Epidermal melanocyte (primary cell): ENCODE results near the gene SLC66A2.
"Not testable (repeated sequence)": the region's sequence is repeated elsewhere in the genome, so short reads cannot be mapped to it uniquely, and the experiment has no call there.

ENCODE experiments used
- DNase-seq: peaks from one replicate; pipeline ENCODE4 v3.0.0; 2011; ENCODE audit warnings: low spot score; ENCODE audit not compliant: insufficient read length

SLC66A2 gene

DNA sequence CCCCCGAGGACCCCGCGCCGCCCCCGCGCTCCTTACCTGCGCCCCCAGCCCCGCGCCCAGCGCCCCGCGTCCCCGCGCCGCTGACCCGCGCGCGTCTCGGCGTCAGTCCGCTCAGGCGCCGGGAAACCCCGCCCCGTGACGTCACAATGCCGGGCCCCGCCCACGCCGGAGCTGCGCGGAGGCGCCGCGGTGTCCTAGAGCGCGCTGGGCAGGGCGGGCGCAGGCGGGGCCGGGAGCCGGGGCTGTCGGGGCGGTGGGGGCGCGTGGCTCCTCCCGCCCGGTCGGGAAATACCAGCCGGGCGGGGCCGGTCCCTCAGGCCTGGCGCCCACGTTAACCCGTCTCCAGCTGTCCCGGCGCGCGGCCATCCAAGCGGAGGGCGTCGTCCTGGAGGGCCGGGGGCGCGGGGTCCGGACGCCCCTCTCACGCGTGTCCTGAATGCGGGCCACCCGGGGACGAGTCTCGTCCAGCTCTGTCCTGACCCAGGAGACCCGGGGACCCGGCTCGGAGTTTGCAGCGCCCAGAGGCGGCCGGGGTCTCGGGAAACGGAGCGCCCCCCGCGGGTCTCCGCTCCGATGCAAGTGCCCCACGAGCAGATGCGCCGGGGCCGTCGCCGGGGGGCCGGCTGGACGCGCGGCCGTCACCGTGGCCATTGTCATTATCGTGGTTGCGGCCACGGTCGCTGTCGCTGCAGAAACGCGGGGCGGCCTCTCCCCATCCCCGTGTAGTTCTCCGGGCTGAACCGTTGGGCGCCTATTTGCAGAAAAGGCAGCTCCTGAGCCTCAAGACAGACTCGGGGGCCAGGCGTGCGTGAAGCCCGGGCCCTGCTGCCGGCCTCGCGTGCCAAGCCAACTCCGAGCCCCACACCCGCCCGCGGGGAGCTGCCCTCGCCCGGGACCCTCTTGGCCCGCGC is at the start of gene SLC66A2:
SLC66A2 (minus strand) TSS at position 109 of the 911 bp plus-strand sequence. CDS start 727 bp downstream, outside the sequence.
- DNase-seq = peak; percentile 81

DNA sequence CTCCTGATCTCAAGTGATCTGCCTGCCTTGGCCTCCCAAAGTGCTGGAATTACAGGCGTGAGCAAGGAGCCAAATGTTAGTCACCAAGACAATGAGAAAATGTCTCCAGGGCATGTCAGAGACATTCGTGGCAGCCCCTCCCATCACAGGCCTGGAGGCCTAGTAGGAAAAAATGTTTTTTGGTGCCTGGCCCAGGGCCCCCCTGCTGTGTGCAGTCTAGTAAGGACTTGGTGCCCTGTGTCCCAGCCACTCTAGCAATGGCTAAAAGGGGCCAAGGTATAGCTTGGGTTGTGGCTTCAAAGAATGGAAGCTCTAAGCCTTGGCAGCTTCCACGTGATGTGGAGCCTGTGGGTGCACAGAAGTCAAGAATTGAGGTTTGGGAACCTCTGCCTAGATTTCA is 49.4 kb upstream of the SLC66A2 start:
- no peak for DNase-seq

DNA sequence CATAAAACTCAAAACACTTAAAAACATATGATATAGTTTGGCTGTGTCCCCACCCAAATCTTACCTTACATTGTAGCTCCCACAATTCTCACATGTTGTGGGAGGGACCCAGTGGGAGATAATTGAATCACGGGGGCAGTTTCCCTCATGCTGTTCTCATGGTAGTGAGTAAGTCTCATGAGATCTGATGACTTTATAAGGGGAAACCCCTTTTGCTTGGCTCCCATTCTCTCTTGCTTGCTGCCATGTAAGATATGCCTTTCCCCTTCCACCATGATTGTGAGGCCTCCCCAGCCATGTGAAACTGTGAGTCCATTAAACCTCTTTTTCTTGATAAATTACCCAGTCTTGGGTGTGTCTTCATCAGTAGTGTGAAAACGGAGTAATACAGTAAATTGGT is 48.2 kb upstream of the SLC66A2 start:
- DNase-seq = not testable (repeated sequence)

DNA sequence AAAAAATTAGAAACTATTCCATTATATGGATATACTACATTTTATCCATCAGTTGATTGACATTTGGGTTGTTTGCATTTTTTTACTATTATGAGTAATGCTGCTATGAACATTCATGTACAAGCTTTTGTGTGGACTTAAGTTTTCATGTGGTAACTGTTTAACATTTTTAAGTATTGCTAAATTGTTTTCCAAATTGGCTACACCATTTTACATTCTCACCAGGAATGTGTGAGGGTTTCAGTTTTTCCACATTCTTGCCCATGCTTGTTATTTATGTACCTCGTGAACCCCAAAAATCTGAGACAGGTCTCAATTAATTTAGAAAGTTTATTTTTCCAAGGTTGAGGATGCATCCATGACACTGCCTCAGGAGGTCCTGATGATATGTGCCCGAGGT is 40.0 kb upstream of the SLC66A2 start:
- DNase-seq = no peak

DNA sequence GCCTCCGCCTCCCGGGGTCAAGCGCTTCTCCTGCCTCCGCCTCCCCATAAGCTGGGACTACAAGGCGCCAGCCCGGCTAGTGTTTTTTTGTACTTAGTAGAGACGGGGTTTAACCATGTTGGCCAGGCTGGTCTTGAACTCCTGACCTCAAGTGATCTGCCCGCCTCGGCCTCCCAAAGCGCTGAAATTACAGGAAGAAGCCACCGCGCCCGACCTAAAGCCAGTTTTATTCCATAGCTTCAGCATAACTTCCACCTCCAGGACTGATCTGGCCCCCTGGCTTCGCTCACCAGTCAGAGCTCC is 37.7 kb upstream of the SLC66A2 start:
- DNase-seq = no peak

DNA sequence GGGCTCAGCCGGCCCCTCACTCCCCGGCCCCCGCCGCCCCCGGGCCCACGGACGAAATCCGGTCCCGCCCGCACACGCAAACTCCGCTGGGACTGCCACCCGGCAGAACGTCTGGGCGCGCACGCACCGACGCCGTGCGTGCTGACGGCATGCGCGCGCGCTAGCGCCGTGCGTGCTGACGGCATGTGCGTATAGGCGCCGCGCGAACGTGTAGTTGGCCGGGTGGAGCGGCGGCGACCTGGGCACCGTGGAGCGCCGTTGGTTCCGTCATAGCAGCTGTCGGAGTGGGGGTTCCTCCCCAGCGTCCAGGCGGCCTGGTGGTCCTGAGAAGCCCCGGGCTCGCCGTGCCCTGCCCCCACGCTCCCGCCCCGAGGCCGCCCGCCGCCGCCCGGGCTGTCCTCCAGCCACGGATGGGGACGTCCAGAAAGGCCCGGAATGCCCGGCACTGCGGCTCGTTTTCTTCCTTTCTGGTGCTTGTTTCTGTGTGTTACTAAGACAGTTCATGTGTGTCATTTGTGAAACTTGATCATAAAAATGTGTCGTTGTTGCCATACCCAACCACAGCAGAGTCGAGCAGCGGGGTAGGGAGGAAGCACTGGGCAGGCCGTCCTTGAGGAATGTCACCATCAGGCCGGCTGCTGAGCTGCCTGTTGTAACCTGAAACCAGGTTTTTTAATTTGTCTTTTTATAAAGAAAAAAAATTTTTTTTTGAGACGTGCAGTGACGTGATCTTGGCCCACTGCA is 37.2 kb upstream of the SLC66A2 start, which contains the start of gene TXNL4A:
TXNL4A (minus strand) TSS at position 113 of the 744 bp plus-strand sequence. CDS start 171 bp downstream, outside the sequence.
- DNase-seq = peak; percentile 37

DNA sequence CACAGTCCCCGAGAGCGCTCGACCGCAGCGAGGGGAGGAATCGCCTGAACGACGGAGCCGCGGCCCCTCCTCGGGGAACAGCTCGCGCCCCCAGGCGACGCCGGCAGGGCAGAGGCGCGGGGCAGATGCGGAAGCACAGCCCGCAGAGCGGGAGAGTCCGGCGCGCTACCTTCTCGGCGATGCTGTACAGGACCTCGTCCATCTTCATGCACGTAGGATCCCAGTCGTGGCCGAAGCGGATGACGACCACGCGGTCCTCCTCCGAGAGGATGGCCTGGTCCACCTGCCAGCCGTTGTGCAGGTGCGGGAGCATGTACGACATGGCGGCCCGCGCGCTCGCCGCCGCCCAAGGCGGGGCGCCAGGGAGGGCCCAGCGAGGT is 36.6 kb upstream of the SLC66A2 start:
- peak; percentile 23 for DNase-seq

DNA sequence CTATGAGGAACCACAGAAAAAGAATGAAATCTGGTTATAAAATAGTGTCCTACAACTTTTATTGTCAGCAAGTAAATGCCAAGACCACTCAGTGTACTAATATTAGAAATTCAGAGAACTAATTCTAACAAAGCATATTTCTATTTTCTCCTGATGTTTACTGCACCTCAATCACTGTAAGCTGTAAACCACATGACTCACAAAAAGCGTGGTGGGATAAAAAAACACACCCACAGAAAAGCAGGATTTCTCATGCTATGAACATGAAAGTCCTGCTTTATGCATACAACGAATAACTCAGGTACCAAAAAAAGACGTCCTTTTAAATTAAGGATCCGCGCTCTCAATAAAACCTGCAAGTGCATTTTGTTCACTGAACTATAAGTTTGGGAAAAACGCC is 36.1 kb upstream of the SLC66A2 start:
- no peak for DNase-seq

DNA sequence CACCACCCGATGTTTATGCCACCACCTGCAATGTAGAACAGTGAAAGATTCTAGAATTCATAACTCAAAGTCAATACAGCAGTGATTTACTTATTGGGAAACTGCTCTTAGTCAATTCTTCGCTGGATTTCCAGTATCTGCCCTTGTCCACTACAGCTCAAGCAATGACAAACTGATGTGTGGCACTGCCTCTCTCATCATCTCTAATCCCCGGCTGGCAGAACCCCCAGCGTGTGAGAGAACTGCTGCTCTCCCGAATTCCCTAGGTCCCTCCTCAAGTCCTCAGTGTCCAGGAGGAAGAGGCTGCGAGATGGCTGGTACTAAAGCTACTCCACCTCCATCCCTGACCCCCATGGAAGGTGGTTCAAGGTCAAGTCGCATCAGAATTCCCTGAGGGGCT is 35.3 kb upstream of the SLC66A2 start:
- no peak for DNase-seq

DNA sequence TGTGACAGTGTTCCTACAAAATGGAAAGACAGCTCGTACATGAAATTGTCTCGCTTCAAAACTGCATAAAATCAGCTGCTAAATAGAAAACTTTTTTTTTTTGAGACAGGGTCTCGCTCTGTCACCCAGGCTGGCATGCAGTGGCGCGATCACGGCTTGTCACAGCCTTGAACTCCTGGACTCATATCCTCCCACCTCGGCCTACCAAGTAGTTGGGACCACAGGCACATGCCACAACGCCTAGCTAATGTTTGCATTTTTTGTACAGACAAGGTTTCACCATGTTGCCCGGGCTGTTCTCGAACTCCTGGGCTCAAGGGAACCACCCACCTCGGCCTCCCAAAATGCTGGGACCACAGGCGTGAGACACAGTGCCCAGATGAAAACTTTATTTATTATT is 33.7 kb upstream of the SLC66A2 start:
- no peak for DNase-seq

DNA sequence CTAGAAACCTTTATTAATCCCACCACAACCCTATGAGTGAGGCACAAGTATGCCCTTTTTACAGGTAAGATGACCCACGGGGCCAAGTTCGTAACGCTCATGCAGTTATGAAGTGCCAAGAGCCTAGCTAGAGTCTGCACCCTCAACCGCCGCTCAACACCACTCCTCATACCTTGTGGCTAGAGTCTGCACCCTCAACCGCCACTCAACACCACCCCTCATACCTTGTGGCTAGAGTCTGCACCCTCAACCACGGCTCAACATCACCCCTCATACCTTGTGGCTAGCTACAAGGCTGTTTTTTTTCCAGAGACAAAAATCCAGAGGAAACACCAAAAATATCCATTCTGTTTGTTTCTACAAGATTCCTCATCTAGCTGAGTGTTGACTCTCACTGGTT is 32.3 kb upstream of the SLC66A2 start:
- DNase-seq = no peak

DNA sequence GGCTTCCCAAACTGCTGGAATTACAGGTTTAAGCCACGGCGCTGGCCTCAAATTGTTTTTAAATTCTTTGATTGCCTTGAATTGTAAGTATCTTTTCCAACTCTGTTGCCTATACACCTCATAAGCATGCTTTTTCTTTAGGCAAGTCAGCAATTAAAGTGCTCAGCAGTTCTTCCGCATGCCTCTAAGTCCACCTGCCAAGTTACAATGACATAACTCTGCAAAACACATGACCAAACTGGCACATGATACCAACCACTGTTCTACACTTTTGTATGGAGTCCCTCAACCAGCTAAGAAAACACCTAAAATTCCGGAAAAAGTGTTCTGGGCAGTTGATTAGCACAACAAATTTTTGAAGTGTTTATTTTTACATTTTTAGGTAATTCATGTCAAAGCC is 31.8 kb upstream of the SLC66A2 start:
- no peak for DNase-seq

DNA sequence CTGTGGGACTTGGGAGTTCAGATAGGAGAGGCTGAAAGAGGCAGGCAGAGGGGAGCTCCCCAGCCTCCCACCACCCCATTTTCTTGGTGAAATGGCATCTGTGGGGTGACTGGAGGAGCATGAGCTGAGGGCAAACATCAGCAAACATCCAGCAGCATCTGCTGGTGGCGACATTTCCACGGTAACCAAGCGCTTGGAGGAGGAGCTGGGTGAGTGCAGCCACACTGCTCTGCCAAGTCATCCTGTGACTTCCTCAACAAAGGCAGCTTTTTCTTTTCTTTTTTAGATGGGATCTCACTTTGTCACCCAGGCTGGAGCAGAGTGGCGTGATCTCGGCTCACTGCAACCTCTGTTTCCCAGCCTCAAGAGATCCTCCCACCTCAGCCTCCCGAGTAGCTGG is 31.3 kb upstream of the SLC66A2 start:
- DNase-seq = no peak

DNA sequence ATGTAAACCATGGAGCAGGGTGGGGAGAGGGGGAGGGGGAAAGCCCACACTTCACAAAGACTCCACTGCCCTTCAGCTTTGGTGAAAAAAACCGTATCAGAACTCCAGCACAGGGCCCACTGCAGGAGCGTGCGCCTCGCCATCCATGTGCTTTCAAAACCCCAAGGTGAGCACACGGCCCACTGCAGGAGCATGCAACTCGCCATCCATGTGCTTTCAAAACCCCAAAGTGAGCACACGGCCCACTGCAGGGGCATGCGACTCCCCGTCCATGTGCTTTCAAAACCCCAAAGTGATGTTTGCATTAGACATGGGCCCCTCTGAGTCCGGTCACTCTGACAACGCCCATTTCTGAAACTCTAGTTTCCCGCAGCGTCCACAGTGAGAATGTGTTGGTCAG is 29.1 kb upstream of the SLC66A2 start:
- DNase-seq = no peak

DNA sequence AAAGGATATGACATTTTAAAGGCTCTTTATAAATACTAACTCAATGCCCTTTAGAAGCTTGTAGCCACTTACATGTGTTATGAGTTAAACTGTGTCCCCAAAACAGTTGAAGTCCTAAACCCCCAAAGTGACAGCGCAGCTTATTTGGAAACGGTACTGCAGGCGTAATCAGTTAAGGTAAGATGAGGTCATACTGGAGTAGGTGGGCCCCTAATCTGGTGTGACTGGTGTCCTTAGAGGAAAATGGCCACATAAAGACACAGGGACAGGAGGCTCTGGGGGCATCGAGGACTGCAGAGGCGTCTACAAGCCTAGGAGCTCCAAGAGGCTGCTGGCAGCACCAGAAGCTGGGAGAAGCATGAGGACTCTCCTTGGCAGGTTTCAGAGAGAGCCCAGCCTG is 28.4 kb upstream of the SLC66A2 start:
- DNase-seq = no peak

DNA sequence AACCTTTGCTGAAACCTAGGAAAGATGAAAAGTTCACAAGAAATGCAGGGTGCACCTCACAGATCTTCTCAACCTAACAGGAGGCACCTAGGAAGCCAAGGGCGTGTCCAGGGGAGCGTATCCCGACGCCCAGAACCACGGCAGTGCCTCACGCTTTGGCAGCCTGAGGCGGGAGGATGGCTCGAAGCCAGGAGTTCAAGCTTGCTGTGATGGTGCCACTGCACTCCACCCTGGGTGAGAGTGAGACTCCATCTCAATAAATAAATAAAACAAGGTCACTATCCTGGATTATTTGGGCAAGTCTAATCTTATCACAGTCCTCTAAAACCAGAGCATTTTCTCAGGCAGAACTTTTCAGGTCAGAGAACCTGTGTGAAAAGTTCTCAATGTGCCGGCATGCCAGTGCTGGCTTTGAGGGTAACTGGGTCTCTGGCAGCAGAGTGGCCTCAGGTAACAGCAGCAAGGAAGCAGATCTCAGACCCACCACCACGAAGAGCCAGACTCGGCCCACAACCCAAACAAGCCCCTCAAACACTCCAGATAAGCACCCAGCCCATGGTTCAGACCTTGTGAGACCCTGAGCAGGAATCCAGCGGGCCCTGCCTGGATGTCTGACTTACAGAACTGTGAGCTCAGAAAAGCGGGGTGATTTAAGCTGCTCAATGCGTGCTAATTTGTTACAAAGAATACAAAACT is 24.7 kb upstream of the SLC66A2 start:
- no peak for DNase-seq

DNA sequence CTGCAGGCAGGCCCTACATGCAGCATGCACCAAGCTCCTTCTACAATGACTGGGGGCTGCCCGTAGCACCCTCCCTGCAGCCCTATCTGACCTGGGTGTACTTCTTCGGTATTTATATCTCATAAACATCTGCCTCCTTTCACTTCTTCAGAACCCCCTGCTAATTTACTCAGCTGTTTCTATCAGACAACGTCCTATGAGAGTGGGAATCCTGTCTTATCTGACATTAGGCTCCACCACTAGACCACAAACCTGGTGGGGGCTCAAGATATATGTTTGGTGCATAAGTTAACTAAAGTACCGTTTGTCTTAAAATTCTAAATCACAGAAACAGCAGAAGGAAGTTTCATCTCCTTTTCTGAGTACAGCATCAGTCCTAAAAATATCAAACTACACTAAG is 23.6 kb upstream of the SLC66A2 start:
- no peak for DNase-seq

DNA sequence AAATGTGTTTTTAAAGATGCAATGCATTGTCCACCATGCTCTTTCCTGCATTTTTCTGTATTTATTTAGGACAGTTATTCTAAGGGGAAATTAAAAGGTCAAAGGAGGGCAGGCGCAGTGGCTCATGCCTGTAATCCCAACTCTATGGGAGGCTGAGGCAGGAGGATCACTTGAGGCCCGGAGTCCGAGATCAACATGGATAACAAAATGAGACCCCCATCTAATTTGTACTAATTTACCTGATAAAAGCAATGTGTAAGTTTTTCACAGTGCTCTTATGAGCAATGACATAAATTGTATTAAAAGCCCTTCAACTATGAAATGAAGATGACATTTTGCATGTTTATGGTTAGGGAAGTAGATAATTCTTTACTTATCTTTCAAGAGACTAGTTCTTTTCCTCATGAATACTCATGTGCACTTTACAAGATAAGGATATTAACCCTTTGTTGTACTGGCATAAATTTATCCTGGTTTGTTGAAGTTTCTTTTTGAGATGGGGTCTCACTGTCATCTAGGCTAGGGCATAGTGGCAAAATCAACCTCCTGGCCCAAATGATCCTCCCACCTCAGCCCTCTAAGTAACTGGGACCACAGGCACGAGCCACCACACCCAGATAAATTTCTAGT is 22.7 kb upstream of the SLC66A2 start:
- no peak for DNase-seq

DNA sequence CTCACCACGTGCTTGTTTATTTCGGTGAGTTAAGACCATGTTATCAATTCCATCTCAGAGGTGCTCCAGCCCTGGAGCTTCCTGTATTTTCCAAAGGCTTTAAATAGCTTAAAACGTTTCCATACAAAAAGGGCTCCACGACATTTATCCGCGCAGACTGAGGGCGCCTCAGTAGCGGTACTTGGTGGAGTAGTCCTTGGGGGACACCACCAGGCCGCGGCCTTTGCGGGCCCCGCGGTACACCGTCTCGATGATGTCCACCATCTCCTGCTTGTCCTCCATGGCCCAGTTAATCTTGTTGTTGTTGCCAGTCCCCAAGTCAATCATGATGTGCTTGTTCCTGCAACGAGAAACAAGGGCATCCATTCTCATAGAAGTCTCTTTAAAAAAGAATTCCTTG is 22.1 kb upstream of the SLC66A2 start:
- DNase-seq = no peak

DNA sequence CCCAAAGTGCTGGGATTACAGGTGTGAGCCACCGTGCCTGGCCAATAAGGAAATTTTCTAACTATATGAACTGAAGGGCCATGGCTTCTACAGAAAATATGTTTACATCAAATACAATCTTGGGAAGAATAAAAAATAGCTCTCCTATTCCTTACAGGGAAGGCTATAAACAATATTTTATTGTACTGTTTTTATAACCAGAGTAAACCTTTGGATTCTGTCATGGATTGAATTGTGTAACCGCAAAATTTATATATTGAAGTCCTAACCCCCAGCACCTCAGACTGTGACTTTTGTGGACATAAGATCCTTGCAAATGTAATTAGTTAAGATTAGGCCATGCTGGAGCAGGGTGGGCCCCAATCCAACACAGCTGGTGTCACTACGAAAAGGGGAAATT is 21.3 kb upstream of the SLC66A2 start:
- DNase-seq = no peak

DNA sequence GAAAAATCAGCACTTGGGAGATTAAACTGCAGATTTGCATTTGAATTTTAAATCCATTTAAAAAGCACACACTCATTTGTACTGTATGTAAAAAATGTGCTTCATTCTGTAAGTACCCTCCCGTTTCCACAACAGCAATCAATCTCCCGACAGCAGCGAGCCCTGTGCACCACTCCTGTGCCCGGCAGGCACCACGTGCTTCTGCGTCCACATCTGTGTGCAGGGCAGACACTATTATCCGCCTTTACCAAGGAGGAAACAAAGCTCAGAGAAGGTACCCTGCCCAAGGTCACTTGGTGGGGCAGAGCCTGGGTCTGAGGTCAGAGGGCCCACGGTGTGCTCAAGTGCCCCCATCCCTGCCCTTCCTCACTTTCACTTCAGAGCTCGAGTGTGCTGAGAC is 20.5 kb upstream of the SLC66A2 start:
- DNase-seq = no peak
